HG03432 (cell line): ENCODE data around the gene CDC42BPB.
"Not testable (repeated sequence)": the region's sequence is repeated elsewhere in the genome, so short reads cannot be mapped to it uniquely, and the experiment has no call there.

Experiments used
- ATAC-seq: cut with Tn5 transposase; IDR thresholded peaks from one replicate; pipeline ENCODE4 v1.9.1; 2021; ENCODE audit warnings: mild to moderate bottlenecking, moderate library complexity; ENCODE audit not compliant: unreplicated experiment

The CDC42BPB gene

GRCh38 chr14:102932484-102933248, 124.7 kb downstream of the CDC42BPB start:
- ATAC-seq, result no peak

- ATAC-seq, result no peak
These were observed 125.6 kb downstream of the CDC42BPB start for GRCh38 chr14:102931580-102932285.

- ATAC-seq, result no peak
These were observed 126.4 kb downstream of the CDC42BPB start for GRCh38 chr14:102930753-102931579.

- ATAC-seq, result no peak
These were observed 127.1 kb downstream of the CDC42BPB start for GRCh38 chr14:102930138-102930752.

- no peak for ATAC-seq
These were observed 127.9 kb downstream of the CDC42BPB start for GRCh38 chr14:102929241-102930137.

- ATAC-seq, result peak; percentile 73
These were observed 128.7 kb downstream of the CDC42BPB start for GRCh38 chr14:102928412-102929240.

- ATAC-seq, result peak; percentile 22
These were observed 129.4 kb downstream of the CDC42BPB start for GRCh38 chr14:102927878-102928411.

GRCh38 chr14:102927346-102927877, 129.9 kb downstream of the CDC42BPB start:
- ATAC-seq, result no peak

GRCh38 chr14:102926840-102927239, 130.5 kb downstream of the CDC42BPB start:
- not testable (repeated sequence) for ATAC-seq

- ATAC-seq, result no peak
These were observed 131.2 kb downstream of the CDC42BPB start for GRCh38 chr14:102926104-102926503.

- no peak for ATAC-seq
These were observed 131.7 kb downstream of the CDC42BPB start for GRCh38 chr14:102925646-102926045.

- no peak for ATAC-seq
These were observed 132.4 kb downstream of the CDC42BPB start for GRCh38 chr14:102924632-102925588.

- no peak for ATAC-seq
These were observed 133.3 kb downstream of the CDC42BPB start for GRCh38 chr14:102923925-102924486.

- no peak for ATAC-seq
These were observed 134.0 kb downstream of the CDC42BPB start for GRCh38 chr14:102923201-102923924.

GRCh38 chr14:102922490-102923200, 134.7 kb downstream of the CDC42BPB start, which contains the start of gene AMN:
AMN (plus strand) TSS chr14:102922663; CDS start chr14:102922689, 26 bp downstream.
- ATAC-seq, result no peak

GRCh38 chr14:102920998-102921304, 136.4 kb downstream of the CDC42BPB start:
- ATAC-seq, result no peak
